Measurements from ENCODE around the gene RNF213.
"Not testable (repeated sequence)": the region's sequence is repeated elsewhere in the genome, so short reads cannot be mapped to it uniquely, and the experiment has no call there.

Gene RNF213

DNA sequence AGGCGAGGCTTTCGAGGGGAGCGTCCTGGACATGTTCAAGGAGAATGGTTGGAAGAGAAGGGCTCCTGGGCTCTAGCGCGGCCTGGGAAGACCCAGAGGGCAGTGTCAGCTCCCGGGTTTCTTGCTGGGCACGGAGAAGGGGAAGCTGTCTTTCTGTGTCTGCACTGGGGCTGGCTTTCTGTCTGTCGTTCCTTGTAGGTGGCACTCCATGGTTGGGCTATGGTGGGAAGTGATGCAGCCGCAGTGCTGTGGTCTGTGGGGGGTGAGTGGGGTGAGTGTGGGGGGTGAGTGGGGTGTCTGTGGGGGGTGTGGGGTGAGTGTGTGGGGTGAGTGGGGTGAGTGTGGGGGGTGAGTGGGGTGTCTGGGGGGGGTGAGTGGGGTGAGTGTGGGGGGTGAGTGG lies 13.7 kb downstream of the RNF213 start:
- H3K9ac ChIP-seq (ENCODE audit: low read depth, low read length, poor library complexity, severe bottlenecking): no peak overlapping the region
- no peaks in the 10 kb centered on the region for H3K4me1 ChIP-seq (ENCODE audit: insufficient read depth, low read length, poor library complexity, severe bottlenecking)
- H3K79me2 ChIP-seq (ENCODE audit: insufficient read depth, low read length): no peaks in the 10 kb centered on the region
- no peak overlapping the region for H2AFZ ChIP-seq (ENCODE audit: low read length)
- no peaks in the 10 kb centered on the region; the same call in 1 of the 2 replicates for H3K36me3 ChIP-seq (ENCODE audit: insufficient read depth, low read length)
- H3K27me3 ChIP-seq (ENCODE audit: insufficient read depth, low read length, poor library complexity, severe bottlenecking): no peaks in the 10 kb centered on the region
- no peak overlapping the region for H3K4me3 ChIP-seq (ENCODE audit: low read length, poor library complexity, severe bottlenecking)
- no peaks in the 10 kb centered on the region for H3F3A ChIP-seq (ENCODE audit: low read depth)
- no peak overlapping the region for H3K4me2 ChIP-seq (ENCODE audit: low read depth, low read length, poor library complexity, severe bottlenecking)
- TF ChIP-seq, protein P1, sequence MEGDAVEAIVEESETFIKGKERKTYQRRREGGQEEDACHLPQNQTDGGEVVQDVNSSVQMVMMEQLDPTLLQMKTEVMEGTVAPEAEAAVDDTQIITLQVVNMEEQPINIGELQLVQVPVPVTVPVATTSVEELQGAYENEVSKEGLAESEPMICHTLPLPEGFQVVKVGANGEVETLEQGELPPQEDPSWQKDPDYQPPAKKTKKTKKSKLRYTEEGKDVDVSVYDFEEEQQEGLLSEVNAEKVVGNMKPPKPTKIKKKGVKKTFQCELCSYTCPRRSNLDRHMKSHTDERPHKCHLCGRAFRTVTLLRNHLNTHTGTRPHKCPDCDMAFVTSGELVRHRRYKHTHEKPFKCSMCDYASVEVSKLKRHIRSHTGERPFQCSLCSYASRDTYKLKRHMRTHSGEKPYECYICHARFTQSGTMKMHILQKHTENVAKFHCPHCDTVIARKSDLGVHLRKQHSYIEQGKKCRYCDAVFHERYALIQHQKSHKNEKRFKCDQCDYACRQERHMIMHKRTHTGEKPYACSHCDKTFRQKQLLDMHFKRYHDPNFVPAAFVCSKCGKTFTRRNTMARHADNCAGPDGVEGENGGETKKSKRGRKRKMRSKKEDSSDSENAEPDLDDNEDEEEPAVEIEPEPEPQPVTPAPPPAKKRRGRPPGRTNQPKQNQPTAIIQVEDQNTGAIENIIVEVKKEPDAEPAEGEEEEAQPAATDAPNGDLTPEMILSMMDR (conservative IDR thresholded peaks at IDR 0.05; ENCODE audit: low read length): no peak
- TF ChIP-seq EZH2phosphoT487 (IDR thresholded peaks at IDR 0.05; ENCODE audit: borderline replicate concordance): no peak
- no peaks in the 10 kb centered on the region for H3K9me3 ChIP-seq (ENCODE audit: insufficient read depth, low read depth, low read length)
- H4K20me1 ChIP-seq (ENCODE audit: insufficient read depth, low read length, poor library complexity, severe bottlenecking): peaks cover 2% of the 10 kb centered on the region
- no peaks in the 10 kb centered on the region for H3K9me2 ChIP-seq (replicated peaks; ENCODE audit: low read depth, low read length)

DNA sequence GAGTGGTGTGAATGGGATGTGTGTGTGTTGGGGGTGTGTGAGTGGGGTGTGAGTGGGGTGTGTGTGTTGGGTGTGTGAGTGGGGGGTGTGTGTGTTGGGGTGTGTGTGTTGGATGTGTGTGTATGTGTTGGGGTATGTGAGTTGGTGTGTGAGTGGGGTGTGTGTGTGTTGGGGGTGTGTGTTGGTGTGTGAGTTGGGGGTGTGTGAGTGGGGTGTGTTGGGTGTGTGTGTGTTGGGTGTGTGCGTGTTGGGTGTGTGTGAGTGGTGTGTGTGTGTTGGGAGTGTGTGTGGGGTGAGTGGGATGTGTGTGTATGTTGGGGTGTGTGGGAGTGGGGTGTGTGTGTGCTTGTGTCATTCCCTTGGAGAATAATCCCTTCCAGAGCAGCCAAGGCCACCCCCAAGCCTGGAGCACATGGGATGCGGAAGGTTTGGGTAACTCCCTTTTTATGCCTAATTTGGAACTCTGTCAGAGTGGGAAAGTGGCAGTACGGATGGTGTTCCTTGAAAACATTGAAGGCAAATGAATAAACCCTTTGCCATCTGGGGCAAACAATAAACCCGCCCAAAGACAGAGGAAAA lies 14.3 kb downstream of the RNF213 start:
- Histone ChIP-seq H3K27me3 (ENCODE audit: insufficient read depth, low read length, poor library complexity, severe bottlenecking) (no peaks in the 10 kb centered on the region), H3K9me3 (ENCODE audit: insufficient read depth, low read depth, low read length) (no peaks in the 10 kb centered on the region), H3K4me2 (ENCODE audit: low read depth, low read length, poor library complexity, severe bottlenecking) (no peak overlapping the region), H3K79me2 (ENCODE audit: insufficient read depth, low read length) (no peaks in the 10 kb centered on the region), H3K36me3 (ENCODE audit: insufficient read depth, low read length) (no peaks in the 10 kb centered on the region; the same call in 1 of the 2 replicates), H3F3A (ENCODE audit: low read depth) (no peaks in the 10 kb centered on the region), H2AFZ (ENCODE audit: low read length) (no peak overlapping the region), H3K9ac (ENCODE audit: low read depth, low read length, poor library complexity, severe bottlenecking) (no peak overlapping the region), H3K9me2 (replicated peaks; ENCODE audit: low read depth, low read length) (no peaks in the 10 kb centered on the region), H4K20me1 (ENCODE audit: insufficient read depth, low read length, poor library complexity, severe bottlenecking) (peaks cover 2% of the 10 kb centered on the region), H3K4me1 (ENCODE audit: insufficient read depth, low read length, poor library complexity, severe bottlenecking) (no peaks in the 10 kb centered on the region), H3K4me3 (ENCODE audit: low read length, poor library complexity, severe bottlenecking) (no peak overlapping the region)
- TF ChIP-seq, protein P1 (conservative IDR thresholded peaks at IDR 0.05; ENCODE audit: low read length): no peak
- no peak for TF ChIP-seq EZH2phosphoT487 (IDR thresholded peaks at IDR 0.05; ENCODE audit: borderline replicate concordance)

DNA sequence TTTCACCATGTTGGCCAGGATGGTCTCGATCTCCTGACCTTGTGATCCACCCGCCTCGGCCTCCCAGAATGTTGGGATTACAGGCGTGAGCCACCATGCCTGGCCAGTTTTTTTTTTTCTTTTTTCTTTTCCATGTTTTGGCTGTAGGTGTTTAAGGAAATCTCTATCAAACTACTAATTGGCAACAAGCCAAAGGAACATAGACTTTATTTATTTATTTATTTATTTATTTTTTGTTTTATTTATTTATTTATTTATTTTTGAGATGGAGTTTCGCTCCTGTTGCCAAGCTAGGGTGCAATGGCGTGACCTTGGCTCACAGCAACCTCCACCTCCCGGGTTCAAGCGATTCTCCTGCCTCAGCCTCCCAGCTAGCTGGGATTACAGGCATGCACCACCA lies 15.2 kb downstream of the RNF213 start:
- not testable (repeated sequence) for H3K27me3 ChIP-seq (ENCODE audit: insufficient read depth, low read length, poor library complexity, severe bottlenecking); H3K9me3 ChIP-seq (ENCODE audit: insufficient read depth, low read depth, low read length); H3K4me1 ChIP-seq (ENCODE audit: insufficient read depth, low read length, poor library complexity, severe bottlenecking); H3K4me2 ChIP-seq (ENCODE audit: low read depth, low read length, poor library complexity, severe bottlenecking); H3K4me3 ChIP-seq (ENCODE audit: low read length, poor library complexity, severe bottlenecking); H4K20me1 ChIP-seq (ENCODE audit: insufficient read depth, low read length, poor library complexity, severe bottlenecking); H3K9me2 ChIP-seq (replicated peaks; ENCODE audit: low read depth, low read length); H3F3A ChIP-seq (ENCODE audit: low read depth); H3K9ac ChIP-seq (ENCODE audit: low read depth, low read length, poor library complexity, severe bottlenecking); H3K36me3 ChIP-seq (ENCODE audit: insufficient read depth, low read length); H3K79me2 ChIP-seq (ENCODE audit: insufficient read depth, low read length); H2AFZ ChIP-seq (ENCODE audit: low read length)
